AG04449 (cell line): Measurements from ENCODE around the gene SLC16A3.

ENCODE experiments used
- CTCF ChIA-PET: fragments of 350-600 bp; formaldehyde crosslinking; extraction: SDS; loops from one replicate; lab custom pipeline; 2021; ENCODE audit warnings: antibody characterized with exemption; lab: Yijun Ruan, JAX
- POLR2A ChIA-PET: fragments of 400-600, 350-600 bp; formaldehyde crosslinking; extraction: SDS; loops from one replicate; lab custom pipeline; 2020; ENCODE audit warnings: antibody characterized with exemption, inconsistent platforms; lab: Yijun Ruan, JAX
- DNase-seq: peaks from one replicate; pipeline ENCODE4 v3.0.0-alpha.2; 2010; ENCODE audit warnings: low read depth, low spot score
- H3K4me3 ChIP-seq: 2 replicates; pipeline ENCODE4 v1.5.1; 2011; ENCODE audit warnings: low read depth, mild to moderate bottlenecking, control low read depth, low read length
- TF ChIP-seq, protein P1 (sequence below): IDR thresholded peaks from one replicate; pipeline ENCODE4 v1.5.1; 2011; ENCODE audit warnings: mild to moderate bottlenecking, moderate library complexity, low read length, control low read depth, inconsistent platforms; ENCODE audit not compliant: insufficient read depth; ENCODE audit errors: missing control alignments

SLC16A3 gene

DNA sequence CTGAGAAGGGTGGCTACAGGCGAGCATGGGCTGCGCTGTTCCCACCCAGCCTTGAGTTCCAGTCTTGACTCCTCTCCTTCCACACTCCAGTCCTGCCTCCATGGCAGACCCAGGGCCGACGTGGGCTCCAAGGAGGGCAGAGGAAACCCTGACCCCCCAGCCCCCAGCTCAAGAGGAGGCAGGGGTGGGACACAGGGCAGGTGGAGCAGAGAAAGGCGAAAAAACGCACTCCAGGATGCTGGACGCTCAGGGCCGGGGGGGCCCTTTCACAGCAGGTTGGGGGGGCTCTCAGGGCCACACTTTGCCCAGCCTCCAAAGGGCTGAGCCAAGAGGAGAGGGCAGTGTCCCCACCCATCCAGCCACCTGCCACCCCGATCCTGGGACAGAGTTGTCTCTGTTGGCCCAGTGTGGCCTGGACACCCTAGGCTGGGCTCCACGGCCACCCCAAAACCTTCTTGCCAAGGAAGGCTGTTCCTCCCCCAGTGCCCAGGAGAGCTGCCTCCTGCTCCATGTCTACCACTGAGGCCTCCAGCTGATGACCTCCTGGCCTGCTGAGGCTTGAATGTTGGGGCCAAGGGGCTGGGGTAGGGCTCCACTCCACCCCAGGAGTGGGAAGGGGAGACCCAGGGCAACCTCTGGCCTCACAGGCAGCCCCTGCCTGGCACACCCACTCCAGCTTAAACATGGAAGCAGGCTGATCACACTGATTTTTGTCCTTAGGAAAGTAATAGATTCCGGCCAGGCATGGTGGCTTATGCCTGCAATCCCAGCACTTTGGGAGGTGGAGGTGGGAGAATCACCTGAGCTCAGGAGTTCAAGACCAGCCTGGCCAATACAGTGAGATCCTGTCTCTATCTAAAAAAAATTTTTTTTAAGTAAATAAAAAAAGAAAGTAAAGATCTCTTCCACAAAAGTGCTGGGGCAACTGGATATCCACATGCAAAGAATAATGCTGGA, 8.8 kb upstream of the SLC16A3 start:
- CTCF ChIA-PET: interaction anchor here (1.4 to 3.4 kb wide), 3 partner anchors 9 to 16 kb away, joined by 5 to 18 read pairs (median 8); partner anchors contain the start of gene SLC16A3
- POLR2A ChIA-PET: interaction anchor here (9.8 kb wide), 1 partner anchor 10 kb away, joined by 101 read pairs; the partner anchor contains the start of gene SLC16A3
- TF ChIP-seq, protein P1, sequence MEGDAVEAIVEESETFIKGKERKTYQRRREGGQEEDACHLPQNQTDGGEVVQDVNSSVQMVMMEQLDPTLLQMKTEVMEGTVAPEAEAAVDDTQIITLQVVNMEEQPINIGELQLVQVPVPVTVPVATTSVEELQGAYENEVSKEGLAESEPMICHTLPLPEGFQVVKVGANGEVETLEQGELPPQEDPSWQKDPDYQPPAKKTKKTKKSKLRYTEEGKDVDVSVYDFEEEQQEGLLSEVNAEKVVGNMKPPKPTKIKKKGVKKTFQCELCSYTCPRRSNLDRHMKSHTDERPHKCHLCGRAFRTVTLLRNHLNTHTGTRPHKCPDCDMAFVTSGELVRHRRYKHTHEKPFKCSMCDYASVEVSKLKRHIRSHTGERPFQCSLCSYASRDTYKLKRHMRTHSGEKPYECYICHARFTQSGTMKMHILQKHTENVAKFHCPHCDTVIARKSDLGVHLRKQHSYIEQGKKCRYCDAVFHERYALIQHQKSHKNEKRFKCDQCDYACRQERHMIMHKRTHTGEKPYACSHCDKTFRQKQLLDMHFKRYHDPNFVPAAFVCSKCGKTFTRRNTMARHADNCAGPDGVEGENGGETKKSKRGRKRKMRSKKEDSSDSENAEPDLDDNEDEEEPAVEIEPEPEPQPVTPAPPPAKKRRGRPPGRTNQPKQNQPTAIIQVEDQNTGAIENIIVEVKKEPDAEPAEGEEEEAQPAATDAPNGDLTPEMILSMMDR: no peak
- no peak overlapping the region for H3K4me3 ChIP-seq
- no peak for DNase-seq

DNA sequence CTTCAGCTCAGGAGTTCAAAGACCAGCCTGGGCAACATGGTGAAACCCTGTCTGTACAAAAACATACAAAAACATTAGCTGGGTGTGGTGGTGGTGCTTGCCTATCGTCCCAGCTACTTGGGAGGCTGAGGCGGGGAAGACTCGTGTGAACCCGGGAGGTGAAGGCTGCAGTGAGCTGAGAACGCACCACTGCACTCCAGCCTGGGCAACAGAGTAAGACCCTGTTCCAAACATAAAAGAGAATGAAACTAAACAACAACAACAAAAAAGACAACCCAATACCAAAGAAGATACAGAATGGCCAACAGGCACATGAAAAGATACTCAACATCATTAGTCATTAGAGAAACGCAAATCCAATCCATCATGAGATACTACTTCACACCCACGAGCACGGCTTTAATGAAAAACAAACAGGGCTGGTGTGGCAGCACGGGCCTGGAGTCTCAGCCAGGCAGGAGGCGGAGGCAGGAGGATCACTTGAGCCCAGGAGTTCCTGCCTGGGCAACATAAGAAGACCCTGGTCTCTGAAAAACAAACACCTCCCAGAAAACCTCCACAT, 7.4 kb upstream of the SLC16A3 start:
- CTCF ChIA-PET: interaction anchor here (1.4 to 3.4 kb wide), 2 partner anchors 15 kb away, joined by 5 to 18 read pairs; no protein-coding TSS in a partner anchor
- TF ChIP-seq, protein P1: no peak
- no peak for DNase-seq
- POLR2A ChIA-PET: interaction anchor here (0.7 to 9.8 kb wide), 2 partner anchors 9 to 16 kb away, joined by 5 to 101 read pairs; partner anchors contain the start of gene SLC16A3
- no peak overlapping the region for H3K4me3 ChIP-seq

DNA sequence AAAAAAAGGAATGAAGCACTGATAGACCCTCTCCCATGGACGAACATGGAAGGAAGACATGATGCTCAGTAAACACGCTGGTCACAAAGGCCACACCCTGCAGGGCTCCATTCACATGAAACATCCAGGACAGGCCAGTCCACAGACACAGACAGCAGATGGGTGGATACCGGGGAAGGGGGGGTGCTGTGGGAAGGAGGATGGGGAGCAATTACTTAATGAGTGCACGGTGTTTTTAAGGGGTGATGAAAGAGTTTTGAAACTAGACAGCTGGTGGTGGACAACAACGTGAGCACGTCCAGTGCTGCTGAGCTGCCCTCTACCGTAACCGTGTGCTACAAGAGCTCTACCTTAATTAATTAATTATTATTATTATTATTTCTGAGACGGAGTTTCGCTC, 6.0 kb upstream of the SLC16A3 start:
- no peak overlapping the region for H3K4me3 ChIP-seq
- DNase-seq: no peak
- ChIA-PET CTCF (interaction anchor here (1.1 kb wide), 1 partner anchor 17 kb away, joined by 3 read pairs; no protein-coding TSS in a partner anchor), POLR2A (no interaction called here)
- TF ChIP-seq, protein P1: no peak

DNA sequence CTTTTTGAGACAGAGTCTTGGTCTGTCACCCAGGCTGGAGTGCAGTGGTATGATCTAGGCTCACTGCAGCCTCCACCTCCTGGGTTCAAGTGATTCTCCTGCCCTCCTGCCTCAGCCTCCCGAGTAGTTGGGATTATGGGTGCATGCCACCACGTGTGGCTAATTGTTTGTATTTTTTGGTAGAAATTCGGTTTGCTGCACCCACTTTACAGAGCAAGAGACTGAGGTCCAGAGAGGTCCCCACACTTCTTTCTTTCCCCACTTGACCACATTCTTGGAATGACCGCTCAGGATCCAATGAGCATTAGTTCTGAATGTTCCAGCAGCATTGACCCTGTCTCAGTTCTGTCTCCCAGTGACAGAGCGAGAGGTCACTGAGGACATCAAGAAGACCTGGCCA, 5.3 kb upstream of the SLC16A3 start:
- ChIA-PET POLR2A (no interaction called here), CTCF (interaction anchor here (1.1 kb wide), 1 partner anchor 18 kb away, joined by 3 read pairs; no protein-coding TSS in a partner anchor)
- no peak overlapping the region for H3K4me3 ChIP-seq
- TF ChIP-seq, protein P1: no peak
- DNase-seq: no peak

DNA sequence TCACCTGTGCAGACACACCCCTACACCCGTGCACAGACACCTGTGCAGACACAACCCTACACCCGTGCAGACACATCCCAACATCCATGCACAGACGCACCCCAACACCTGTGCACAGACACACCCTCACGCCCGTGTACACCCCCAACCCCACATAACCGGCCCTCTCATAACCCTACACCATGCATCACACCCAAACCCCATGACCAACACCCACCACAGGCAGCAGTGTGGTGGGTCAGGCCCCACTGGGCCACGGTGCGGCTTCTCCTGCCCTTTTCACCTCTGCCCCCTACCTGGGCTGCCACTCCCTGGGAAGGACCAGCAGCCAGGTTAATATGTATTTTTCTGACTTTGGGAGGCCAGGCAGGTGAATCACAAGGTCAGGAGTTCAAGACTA, 4.2 kb upstream of the SLC16A3 start:
- H3K4me3 ChIP-seq: no peak overlapping the region
- TF ChIP-seq, protein P1: no peak
- ChIA-PET CTCF (no interaction called here), POLR2A (no interaction called here)
- no peak for DNase-seq
